ENCODE data around the gene MTM1. TPM values are rescaled to one million over a fixed set of nuclear protein-coding genes. Genes with fewer than 3 reads are reported as not detected.

MTM1 gene
- polyA plus RNA-seq, 2 of the 4 experiments (the other 2 are of a cell fraction) = 8.5 to 9.0 TPM

- peak in 1 of 2 experiments; percentile 43 for DNase-seq (ENCODE audit: low read depth in 1 of 2, low spot score in 1 of 2)
- ChIA-PET POLR2A (no interaction called here), CTCF (no interaction called here)
- peak in 1 of 2 experiments; percentile 38; a peak in 3 of 6 replicates for ATAC-seq
- H3K9me3 ChIP-seq = no peaks in the 10 kb centered on the region
- H3K27ac ChIP-seq = no peak overlapping the region
- TF ChIP-seq SMC3 (IDR thresholded peaks at IDR 0.05) = no peak
- no peak for TF ChIP-seq RFX5 (IDR thresholded peaks at IDR 0.05)
- no peak for TF ChIP-seq ESRRA (IDR thresholded peaks at IDR 0.05; ENCODE audit: borderline replicate concordance, low read length)
- TF ChIP-seq BHLHE40 (IDR thresholded peaks at IDR 0.05; ENCODE audit: low read depth, low read length) = no peak
- no peak for TF ChIP-seq E2F6 (IDR thresholded peaks at IDR 0.05; ENCODE audit: borderline replicate concordance, low read depth)
- TF ChIP-seq CHD2 (IDR thresholded peaks at IDR 0.05; ENCODE audit: low read length, partially characterized antibody) = no peak
- no peak for TF ChIP-seq POLR2AphosphoS2 (conservative IDR thresholded peaks at IDR 0.05; ENCODE audit: low read length)
- TF ChIP-seq HOXB5 (CRISPR knock-in tag; IDR thresholded peaks at IDR 0.05) = no peak
- TF ChIP-seq MAZ (IDR thresholded peaks at IDR 0.05; ENCODE audit: borderline replicate concordance, low read depth, low read length) = no peak
- TF ChIP-seq FOSL2 (IDR thresholded peaks at IDR 0.05) = no peak
- no peak; the same call in 1 of the 2 replicates for TF ChIP-seq FOSL2 (CRISPR knock-in tag; IDR thresholded peaks at IDR 0.05)
- TF ChIP-seq MAX (IDR thresholded peaks at IDR 0.05) = no peak
- no peak for TF ChIP-seq RAD21 (conservative IDR thresholded peaks at IDR 0.05 in 1 of 2, IDR thresholded peaks at IDR 0.05 in 1 of 2)
- no peak for TF ChIP-seq ZC3H11A (IDR thresholded peaks at IDR 0.05)
- no peak for TF ChIP-seq TP53 (CRISPR knock-in tag; IDR thresholded peaks at IDR 0.05)
- TF ChIP-seq PHF8 (IDR thresholded peaks at IDR 0.05; ENCODE audit: borderline replicate concordance, low read depth) = no peak
- no peak for TF ChIP-seq ZFP36 (IDR thresholded peaks at IDR 0.05; ENCODE audit: borderline replicate concordance, partially characterized antibody)
- TF ChIP-seq BCL3 (IDR thresholded peaks at IDR 0.05) = no peak
- TF ChIP-seq RARB (CRISPR knock-in tag; IDR thresholded peaks at IDR 0.05) = no peak
- no peak for TF ChIP-seq RCOR1 (IDR thresholded peaks at IDR 0.05; ENCODE audit: low read depth, low read length)
- peaks cover 3% of the 10 kb centered on the region; the same call in 1 of the 3 replicates for H3K4me1 ChIP-seq
- 68% methylated on average over 8 of the region's 8 CpGs for WGBS (ENCODE audit: missing lambda C conversion rate)
- H3K4me3 ChIP-seq = no peak overlapping the region
- peak; percentile 99 for FAIRE-seq
- H3K4me2 ChIP-seq = no peak overlapping the region; the same call in 2 of the 3 replicates
Observed at GRCh38 chrX:150649096-150649870, 80.9 kb downstream of the MTM1 start.

GRCh38 chrX:150651906-150652305, 83.5 kb downstream of the MTM1 start:
- Histone ChIP-seq H3K4me3 (no peak overlapping the region), H3K4me2 (no peak overlapping the region), H3K27ac (no peak overlapping the region), H3K4me1 (peaks cover 3% of the 10 kb centered on the region; the same call in 1 of the 3 replicates), H3K9me3 (no peaks in the 10 kb centered on the region)
- TF ChIP-seq E2F6 (IDR thresholded peaks at IDR 0.05; ENCODE audit: borderline replicate concordance, low read depth) = no peak
- no peak for TF ChIP-seq TP53 (CRISPR knock-in tag; IDR thresholded peaks at IDR 0.05)
- TF ChIP-seq JUN (IDR thresholded peaks at IDR 0.05) = no peak
- ChIA-PET CTCF (interaction anchor here (1.3 to 2.0 kb wide), 2 partner anchors 29 to 32 kb away, joined by 3 to 5 read pairs; no protein-coding TSS in a partner anchor), POLR2A (no interaction called here)
- ATAC-seq (no peak), FAIRE-seq (peak; percentile 90), DNase-seq (ENCODE audit: low read depth in 1 of 2, low spot score in 1 of 2) (no peak)
- 92% methylated on average over 2 of the region's 2 CpGs for WGBS (ENCODE audit: missing lambda C conversion rate)

Measured in A549 (cell line).